KBM-7 (cell line): ENCODE data around the gene INS.

ENCODE experiments used
- DNase-seq: peaks from one replicate; pipeline ENCODE4 v3.0.0-alpha.2; 2015
- in situ Hi-C: fragments of 300-500 bp; cut with MboI; formaldehyde crosslinking; loops from 2 replicates; pipeline ENCODE4 v1.14.3; 2020; ENCODE audit warnings: low sequenced_read_pairs, low pct_unique_long_range_greater_than_20kb, mixed read lengths

The INS gene

DNA sequence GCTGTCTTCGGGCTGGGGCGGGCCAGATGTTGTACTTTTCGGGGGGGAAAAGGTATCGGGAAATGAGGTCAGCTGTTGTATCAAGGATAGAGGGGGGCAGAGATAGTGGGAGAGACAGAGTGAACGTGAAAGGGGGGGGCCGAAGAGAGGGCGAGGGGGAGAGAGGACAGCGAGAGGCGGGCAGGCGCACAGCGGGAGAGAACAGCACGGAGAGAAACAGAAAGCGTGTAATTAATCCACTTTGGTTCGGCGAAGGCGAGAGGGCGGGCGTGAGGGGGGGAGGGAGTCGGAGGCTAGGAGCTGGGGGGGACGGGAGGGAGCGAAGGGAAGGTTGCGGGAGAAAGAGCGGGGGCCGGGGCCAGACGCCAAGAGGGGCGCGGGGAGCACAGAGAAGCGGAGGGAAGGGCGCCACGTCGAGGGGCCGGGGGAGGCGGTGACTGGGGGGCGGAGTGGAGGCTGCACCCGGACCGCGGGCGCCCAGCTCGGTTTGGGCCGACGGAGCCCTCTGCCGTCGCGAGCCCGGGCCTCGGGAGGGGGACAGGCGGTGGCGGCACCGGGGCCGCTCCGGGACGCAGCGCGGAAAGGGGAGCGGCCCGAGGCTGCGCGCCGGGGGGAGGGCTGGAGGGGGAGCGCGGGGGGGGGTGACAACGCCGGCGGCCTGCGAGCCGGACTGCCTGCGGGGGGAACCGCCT is 22.4 kb downstream of the INS start:
- DNase-seq: no peak

DNA sequence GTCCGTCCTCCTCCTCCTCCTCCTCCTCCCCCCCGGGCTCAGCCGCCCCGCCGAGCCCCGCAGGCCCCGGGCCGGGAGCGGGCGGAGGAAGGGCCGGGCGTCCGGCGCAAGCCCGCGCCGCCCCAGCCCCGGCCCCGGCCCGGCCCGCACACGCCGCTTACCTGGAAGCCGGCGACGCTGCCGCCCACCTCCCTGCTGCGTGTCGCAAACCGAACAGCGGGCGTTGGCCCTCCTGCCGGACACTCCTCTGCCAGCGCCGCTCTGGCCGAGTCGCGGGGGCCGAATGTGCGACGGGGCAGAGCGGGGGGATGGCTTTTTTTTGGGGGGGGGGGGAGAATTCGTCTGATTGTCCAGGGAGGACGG is 23.0 kb downstream of the INS start:
- in situ Hi-C loops: no loop called here
- no peak for DNase-seq

More for the DNA sequence above, 22.4 kb downstream of the INS start:
- in situ Hi-C loops: no loop called here

DNA sequence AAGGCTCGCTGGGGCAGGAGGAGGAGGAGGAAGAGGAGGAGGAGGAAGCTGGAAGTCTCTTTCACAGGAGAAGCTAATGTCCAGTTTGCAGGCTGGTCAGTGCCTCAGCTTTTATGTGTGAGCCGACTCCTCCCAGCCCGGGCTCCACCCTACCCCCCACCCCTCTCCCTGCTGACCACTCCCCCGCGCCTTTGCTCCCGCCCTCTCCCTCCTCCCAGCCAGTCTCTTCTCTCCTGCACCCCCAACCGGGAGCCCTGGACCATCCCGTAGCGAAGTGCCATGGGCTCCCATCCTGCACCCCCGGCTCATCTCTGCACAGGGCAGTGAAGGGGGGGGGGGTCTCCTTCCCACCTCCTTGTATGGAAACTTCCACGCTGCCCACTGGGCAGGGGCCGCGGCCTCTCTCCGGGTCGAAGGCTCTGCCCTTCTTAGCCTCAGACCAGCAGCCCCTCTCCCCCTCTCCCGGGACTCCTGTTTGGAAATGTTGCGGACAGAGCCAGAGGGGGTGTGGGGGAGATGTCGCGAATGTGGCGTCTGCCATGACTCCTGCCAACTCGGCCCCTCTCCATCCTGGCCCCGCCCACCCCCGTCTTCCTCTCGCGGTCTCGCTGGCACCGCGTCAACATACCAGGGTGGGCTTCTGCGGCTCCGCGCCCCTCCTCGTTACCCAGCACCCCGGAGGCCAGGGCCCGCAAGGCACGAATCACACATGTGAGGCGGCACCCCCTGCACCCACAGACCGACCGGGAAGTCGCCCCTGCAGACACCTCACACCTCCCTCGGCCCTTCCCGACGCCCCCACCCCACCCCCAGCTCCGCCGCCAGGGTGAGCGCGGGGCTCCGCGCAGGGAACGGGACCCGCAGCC is 23.6 kb downstream of the INS start:
- in situ Hi-C loops: no loop called here
- DNase-seq: no peak

DNA sequence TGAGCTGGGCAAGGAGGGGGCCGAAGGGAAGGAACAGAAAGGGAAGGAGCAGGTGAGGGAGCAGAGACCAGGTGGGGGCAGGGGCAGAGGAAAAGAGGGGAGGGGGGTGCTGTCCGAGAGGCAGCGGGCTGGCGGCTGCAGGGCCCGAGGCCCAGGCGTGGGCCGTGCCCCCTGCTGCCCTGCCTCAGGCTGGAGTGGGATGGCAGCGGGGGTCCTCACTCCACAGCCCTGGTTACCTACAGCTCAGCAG is 24.1 kb downstream of the INS start:
- in situ Hi-C loops: no loop called here
- no peak for DNase-seq

DNA sequence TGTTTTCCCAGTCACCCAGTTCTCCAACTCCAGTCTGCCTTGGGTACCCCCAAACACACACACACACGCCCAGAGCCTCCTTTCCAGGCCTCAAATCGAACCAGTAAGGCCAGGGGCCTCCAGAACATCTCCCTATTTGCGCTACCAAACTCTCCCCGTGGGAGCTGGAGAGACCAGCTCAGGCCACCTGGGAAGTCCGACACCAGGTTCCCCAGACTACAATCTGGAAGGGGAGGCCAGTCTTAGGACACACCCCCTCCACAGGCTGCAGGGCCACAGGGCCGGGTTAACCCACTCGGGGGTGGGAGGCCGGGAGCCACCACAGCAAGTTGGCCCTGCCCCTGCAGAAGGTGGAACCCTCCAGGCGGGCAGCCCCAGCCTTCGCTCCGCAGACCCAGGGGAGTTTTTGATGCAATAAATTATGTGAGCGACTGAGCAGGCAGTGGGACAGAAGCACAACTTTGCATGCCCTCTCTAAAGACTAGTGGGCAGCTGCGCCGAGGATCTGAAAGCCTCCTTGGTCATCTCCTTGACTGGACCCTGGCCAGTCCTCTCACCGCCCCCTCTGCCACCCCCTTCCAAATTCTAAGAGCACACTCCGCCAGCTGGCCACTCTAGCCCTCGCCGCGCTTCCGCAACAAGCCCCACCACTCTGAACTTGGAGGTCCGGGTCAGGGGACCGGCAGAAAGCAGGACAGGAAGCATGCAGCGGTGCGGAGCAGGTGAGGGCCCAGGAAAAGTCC is 24.6 kb downstream of the INS start:
- DNase-seq: no peak
- in situ Hi-C loops: no loop called here

DNA sequence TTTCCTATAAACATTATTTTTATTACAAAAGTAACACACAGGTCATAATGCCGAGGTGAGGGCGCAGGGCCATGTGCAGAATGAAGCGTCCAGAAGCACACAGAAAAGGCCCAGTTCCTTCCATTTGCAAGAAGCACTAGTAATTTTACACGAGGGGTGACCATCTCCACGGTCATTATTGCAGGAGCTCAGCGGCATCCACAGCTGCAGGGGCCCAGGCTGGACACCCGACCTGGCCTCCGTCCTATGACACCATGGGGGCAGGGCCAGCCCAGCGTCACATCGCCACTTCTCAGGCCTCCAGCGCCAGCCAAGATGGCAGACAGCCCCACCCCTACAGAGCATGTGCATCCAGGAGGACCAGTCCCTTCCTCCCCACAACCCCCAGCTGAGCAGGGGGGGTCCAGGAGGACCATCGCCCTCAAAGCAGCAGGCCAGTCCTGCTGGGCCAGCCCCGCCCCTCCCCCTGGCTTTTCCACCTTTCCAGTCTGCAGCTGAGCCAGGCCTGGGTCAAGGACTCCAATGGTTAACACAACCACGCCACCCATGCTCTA is 25.3 kb downstream of the INS start:
- in situ Hi-C loops: no loop called here
- no peak for DNase-seq

DNA sequence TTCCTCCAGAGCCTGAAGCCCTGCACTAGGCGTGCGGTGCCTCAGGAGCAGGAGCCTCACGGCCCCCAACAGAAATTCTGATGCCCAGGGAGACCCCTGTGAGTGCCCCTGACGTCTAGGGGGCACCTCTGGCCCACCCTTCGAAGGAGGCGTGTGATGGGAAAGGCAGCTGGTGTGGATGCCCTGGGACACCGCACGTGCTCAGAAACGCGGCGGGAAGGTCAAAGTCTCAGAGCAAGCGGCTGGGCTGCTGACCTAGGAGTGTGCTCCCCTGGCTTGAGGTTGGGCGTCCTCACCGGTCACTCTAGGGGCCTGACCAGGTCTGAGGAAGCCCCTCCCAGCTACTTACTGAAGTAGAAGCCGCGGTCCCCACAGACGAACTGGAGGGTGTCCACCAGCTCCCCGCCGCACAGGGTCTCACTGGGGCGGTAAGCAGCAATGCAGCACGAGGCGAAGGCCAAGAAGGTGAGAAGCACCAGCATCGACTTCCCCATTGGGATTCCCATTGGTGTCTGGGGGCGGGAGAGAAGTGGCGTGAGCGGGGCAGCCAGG is 25.9 kb downstream of the INS start:
- in situ Hi-C loops: no loop called here

DNA sequence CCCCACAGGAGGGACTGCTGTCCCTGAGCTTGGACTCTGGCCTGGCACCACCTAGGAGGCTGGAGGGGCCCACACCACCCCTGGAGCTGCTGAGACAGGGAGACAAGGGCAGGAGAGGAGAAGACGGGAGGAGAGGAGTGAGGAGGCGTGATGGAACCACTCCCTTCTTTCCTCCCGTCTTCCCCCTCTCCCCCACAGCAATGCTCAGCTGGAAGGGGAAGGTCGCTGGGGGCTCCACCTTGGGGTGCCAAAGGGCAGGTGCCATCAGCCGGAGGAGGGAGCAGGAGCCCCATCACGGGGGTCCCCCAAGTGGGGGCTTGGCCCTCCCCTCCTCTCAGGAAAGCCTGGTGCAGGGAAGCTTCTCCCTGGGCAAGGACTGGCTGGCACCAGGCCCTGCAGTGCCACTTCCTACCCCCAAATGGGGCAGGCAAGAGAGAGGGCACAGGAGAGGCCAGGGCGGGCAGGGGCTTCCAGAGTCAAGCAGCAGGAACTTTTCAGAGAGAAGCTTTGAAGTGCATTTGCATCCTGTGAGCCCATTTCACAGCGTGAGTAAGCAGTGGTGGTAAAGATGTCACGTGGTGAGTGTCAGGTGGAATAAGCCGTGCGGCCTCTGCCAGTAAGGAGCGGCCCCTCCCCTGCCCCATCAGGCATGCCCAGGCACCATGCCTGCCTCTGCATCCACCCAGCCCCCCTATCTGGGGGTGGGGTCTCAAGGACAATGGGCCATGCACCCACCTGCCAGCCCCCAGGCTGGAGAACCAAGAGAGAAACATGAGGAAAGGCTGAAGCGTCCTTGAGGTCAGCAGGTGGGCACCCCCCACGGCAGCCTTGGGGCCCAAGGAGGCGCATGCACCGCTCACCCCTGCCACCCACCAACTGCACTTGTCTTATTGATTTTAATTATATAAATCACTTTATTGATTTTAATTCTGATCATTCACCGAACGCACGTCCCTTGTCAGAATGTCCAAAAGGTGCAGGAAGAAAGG is 26.7 kb downstream of the INS start:
- in situ Hi-C loops: no loop called here
- DNase-seq: no peak

More for the DNA sequence above, 25.9 kb downstream of the INS start:
- DNase-seq: no peak

DNA sequence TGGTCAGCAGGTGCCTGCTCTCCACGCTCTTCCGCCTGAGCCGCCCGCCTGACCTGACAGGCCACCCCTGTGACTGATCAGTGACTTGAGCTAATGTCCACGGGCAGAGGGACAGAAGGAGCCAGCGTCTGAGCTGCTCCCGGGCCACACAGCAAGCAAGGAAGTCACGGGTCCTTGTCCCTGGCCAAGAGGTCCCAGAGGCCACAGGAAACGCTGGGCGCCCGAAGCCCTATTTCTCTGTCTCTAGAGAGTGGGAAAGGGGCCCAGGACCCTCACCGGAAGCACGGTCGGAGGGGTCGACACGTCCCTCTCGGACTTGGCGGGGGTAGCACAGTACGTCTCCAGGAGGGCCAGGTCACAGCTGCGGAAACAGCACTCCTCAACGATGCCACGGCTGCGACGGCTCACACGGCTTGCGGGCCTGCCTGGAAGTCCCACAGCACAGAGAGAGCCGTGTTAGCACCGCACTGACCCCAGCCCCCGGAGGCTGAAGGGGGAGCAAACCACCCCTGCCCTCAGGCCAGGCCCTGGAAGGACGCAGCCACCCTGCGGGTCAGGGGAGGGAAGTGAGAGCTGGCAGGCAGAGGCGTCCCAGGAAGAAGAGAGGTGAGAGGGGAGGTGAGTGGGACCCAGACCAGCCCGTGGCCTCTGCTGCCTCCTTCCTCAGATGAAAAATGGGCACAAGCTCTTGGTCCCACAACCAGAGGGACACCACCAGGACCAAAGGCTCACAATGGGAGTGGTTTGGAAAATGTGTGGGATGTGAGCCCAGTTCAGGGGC is 27.6 kb downstream of the INS start:
- DNase-seq: no peak
- in situ Hi-C loops: no loop called here

DNA sequence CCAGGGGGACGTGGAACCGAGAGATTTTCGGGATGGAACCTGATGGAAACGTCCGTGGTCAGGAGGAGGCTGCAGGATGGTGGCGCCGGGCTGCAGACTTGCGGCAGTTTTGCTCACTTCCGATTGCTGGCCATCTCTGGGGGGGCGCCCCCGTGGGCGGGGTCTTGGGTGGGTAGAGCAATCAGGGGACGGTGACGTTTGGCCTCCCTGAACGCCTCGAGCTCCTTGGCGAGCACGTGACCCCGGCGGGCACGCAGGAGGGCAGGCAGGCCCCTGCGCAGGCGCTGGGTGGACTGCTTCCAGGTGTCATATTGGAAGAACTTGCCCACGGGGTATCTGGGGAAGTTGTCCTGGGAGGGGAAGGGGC is 28.2 kb downstream of the INS start:
- peak; percentile 14 for DNase-seq

DNA sequence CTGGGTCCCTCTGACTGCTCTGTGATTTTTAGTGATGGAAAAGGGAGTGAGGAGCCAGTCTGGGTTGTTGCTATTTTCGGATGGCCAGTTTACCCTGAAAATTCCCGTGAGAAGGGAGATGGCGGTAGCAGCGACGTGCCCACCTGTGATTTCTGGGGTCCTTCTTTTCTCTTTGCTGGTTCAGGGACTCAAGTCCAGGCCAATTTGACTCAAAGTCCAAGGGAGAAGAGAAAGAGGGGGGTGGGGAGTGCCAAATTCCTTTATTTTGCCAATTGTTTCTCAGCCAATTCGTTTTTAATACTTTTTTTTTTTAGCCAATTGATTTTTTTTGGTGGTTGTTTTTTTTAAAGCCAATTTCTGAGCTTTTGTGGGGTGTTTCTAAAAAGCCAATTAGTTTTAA is 28.8 kb downstream of the INS start:
- DNase-seq: no peak
- in situ Hi-C loops: no loop called here

More for the DNA sequence above, 28.2 kb downstream of the INS start:
- in situ Hi-C loops: no loop called here

DNA sequence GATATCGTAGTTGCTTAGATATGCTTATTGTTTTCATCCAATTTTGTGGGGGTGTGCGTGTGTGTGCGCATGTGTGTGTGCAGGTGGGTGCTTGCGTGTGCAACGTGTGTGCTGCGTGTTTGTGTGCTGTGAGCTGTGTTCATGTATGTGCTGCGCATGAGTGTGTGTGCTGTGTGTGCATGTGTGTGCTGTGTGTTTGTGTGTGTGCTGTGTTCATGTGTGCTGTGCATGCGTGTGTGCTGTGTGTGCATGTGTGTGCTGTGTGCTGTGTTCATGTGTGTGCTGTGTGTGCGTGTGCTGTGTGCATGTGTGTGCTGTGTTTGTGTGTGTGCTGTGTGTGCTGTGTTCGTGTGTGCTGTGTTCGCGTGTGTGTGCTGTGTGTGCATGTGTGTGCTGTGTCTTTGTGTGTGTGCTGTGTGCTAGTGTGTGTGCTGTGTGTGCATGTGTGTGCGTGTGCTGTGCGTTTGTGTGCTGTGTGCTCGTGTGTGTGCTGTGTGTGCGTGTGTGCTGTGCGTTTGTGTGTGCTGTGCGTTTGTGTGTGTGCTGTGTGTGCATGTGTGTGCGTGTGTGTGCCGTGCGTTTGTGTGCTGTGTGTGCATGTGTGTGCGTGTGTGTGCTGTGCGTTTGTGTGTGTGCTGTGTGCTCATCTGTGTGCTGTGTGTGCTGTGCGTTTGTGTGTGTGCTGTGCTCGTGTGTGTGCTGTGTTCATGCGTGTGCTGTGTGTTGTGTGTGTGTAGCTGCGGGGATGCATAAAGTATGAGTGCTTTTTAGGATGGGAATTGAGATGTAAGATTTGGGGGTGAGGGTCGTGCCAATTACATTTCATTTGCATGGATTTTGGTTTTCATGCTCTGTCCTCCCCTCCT is 29.4 kb downstream of the INS start:
- no peak for DNase-seq
- in situ Hi-C loops: no loop called here

DNA sequence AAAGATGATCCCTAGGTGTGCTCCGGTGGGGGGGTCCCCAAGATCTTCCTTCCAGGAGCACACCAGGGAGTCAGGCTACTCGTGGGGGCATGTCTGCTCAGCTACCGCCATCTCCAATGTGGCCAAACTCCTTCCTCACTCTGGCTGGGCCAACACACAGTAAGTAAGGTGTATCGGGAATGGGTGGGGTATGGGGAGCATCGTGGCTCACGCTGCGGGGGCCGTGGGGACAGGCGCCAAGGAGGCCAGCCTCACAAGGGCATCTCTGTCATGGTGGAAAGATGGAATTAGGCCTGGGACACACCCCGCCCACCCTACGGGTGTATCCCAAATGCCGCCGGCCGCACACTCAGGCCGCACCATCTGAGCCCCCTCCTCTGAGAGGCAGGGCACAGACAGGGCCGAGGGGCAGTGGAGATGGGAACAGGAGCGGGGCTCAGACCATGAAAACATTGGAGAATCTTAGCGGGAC is 30.1 kb downstream of the INS start:
- DNase-seq: no peak
- in situ Hi-C loops: no loop called here

DNA sequence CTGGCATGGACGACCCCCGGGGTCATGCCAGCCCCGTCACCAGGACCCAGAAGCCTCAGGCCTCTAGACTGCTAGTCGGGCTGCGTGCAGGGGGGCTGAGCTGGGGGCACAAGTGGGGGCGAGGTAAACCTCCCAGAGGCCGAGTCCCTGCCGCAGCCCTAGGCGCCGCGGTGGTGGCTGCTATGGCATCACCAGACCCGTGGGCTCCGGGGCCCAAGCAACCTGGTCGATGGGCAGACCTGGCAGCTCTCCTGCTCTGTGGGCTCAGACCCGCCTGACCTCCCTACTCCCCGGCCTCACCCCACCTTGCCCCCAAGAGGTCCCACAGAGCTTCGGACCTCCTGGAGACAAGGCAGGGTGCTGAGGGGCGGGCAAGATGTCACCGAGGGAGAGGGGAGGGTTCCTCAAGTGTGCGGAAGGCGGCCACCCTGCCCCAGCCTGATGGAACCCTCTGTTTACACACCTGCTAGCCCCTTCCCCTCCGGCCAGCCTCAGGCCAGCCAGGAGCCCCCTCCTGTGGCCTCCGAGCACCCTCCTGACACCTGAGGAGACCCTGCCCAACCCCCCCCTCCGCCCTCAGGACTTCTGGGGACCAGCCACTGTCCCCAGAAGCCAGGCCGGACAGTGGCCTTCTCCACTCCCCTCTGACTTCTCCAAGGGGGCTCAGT is 31.2 kb downstream of the INS start:
- no peak for DNase-seq
- in situ Hi-C loops: no loop called here

DNA sequence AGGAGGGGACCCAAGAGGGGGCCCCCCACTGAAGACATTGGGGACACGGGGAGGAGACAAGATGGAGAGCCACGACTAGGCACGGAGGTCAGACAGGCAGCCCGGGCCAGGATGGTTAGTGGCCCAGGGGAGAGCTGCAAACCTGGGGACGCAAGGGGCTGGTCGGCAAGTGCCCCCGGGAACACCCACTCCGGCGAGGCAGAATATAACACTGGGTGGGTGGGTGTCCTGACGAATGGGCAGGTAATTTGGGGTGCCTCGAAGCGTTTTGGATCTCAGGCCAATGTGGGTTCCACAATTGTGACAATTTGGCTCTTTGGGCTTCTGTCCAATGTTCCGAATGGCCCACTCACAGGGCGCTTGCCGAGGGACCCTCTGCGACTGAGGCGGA is 31.7 kb downstream of the INS start:
- in situ Hi-C loops: no loop called here
- no peak for DNase-seq

DNA sequence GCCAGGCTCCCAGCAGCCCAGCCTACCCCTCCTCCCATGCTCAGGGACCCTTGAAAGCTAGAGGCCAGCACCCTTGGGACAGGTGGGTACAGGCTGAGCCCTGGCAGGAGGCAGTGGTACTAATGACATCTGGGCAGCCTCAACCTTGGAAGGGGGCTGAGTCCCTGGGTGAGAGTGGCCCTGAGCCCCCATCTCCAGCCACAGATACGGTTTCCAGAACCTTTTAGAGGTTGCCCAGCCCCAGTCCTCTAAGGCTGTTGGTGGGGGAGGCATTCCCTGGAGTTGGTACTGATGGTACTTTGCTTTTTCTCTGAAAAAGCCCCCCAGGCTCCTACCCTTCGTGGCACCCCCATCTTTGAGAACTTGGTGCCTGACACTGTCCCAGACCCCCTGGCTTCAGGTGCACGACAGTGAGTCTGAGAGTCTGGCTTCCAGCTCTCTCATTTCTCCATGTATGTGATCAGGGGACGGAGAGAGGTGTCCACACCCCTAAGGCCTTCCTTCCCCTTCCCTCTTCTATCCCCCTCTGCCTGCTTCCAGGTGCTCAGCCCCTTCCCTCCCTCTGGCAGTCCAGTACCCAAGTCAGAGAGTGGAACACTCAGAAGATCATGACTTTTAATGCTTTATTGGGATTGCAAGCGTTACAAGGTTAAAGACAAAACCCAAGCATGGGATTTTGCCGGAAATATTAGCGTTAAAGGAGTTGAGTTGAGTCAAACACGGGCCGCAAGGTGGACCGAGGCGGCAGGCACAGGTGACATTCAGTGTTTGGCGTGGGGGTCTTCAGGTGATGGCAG is 32.3 kb downstream of the INS start:
- no peak for DNase-seq
- in situ Hi-C loops: no loop called here
